ENCODE data around the gene MTSS2.

GRCh38 chr16:70713824-70714223 is 28.0 kb upstream of the MTSS2 start:
- TF ChIP-seq CTCF (IDR thresholded peaks at IDR 0.05 in 4 of 5, conservative IDR thresholded peaks at IDR 0.05 in 1 of 5), result no peak
- no peak for TF ChIP-seq POLR2A (IDR thresholded peaks at IDR 0.05)

Data from gastrocnemius medialis (tissue), 4 donors.